Esophagus muscularis mucosa (tissue), 4 donors: Measurements from ENCODE around the gene TMEM231. TPM values are rescaled to one million over a fixed set of nuclear protein-coding genes. Genes with fewer than 3 reads are reported as not detected.
"Not testable (repeated sequence)": the region's sequence is repeated elsewhere in the genome, so short reads cannot be mapped to it uniquely, and the experiment has no call there.

Source experiments
- DNase-seq: peaks from one replicate; pipeline ENCODE4 v3.0.0-alpha.2; 2017; ENCODE audit errors: extremely low spot score
- H3K27ac ChIP-seq, 4 donors: fragments of 200-600 bp; sonication (generic); replicated peaks in 1 of 4; 1 replicate in 3 of 4; 2 replicates in 1 of 4; pipeline ENCODE4 v1.5.1; 2016 to 2019; ENCODE audit warnings: mild to moderate bottlenecking in 1 of 4
- H3K27me3 ChIP-seq, 4 donors: fragments of 200-600 bp; sonication (generic); one replicate each; pipeline versions ENCODE4 v1.5.1 to v1.6.0; 2016 to 2019
- H3K36me3 ChIP-seq, 4 donors: fragments of 200-600 bp; sonication (generic); one replicate each; pipeline ENCODE4 v1.5.1; 2016 to 2019
- H3K4me1 ChIP-seq, 4 donors: fragments of 200-600 bp; sonication (generic); one replicate each; pipeline ENCODE4 v1.5.1; 2016 to 2019
- H3K4me3 ChIP-seq, 4 donors: fragments of 200-600 bp; sonication (generic); 1 replicate in 2 of 4; 2 replicates in 2 of 4; pipeline ENCODE4 v1.5.1; 2016 to 2019; ENCODE audit warnings: mild to moderate bottlenecking in 4 of 4, moderate library complexity in 1 of 4
- H3K9me3 ChIP-seq, 4 donors: fragments of 200-600 bp; sonication (generic); 1 replicate in 3 of 4; 2 replicates in 1 of 4; pipeline ENCODE4 v1.5.1; 2016 to 2019
- CTCF ChIP-seq, 3 experiments: fragments of 200-600 bp in 2 of 3; fragments of 450-650 bp in 1 of 3; sonication (generic) in 2 of 3; IDR thresholded peaks; one replicate each; pipeline ENCODE4 v1.5.1; 2017 to 2019; ENCODE audit warnings: antibody characterized with exemption in 3 of 3, mild to moderate bottlenecking in 2 of 3, moderate library complexity in 1 of 3
- EP300 ChIP-seq: sonication (generic); formaldehyde crosslinking; IDR thresholded peaks from one replicate; pipeline ENCODE4 v1.6.1; 2017; ENCODE audit warnings: antibody characterized with exemption
- POLR2A ChIP-seq: fragments of 450-650 bp; IDR thresholded peaks from one replicate; pipeline ENCODE4 v1.6.1; 2017; ENCODE audit warnings: antibody characterized with exemption, moderate library complexity, mild to moderate bottlenecking, low read depth
- POLR2AphosphoS5 ChIP-seq, 2 donors: sonication (generic); formaldehyde crosslinking; IDR thresholded peaks; one replicate each; pipeline ENCODE4 v1.6.1; 2017; ENCODE audit warnings: antibody characterized with exemption in 2 of 2
- WGBS: methylation state at CpG from one replicate; pipeline ENCODE4 v1.1.5; 2018; 5-methylcytosine and 5-hydroxymethylcytosine counted together
- intact Hi-C: fragments of 100-400 bp; cut with DNase I; formaldehyde crosslinking; loops from one replicate; pipeline ENCODE4 v1.15.1; 2023
- total RNA-seq, 4 donors: library from RNA; depleted of rRNA; stranded (reverse); fragments of >200 nt; gene quantifications; one replicate each; pipeline versions ENCODE4 v1.1.0 to v1.2.1, GENCODE V29; 2016

TMEM231 gene
- total RNA-seq, 4 donors from 2014 or later, result 6.8 to 15.5 (median 10.5) TPM

- intact Hi-C loops, result loop anchor here (10.0 kb wide), 1 partner anchor 119 kb away; no protein-coding TSS in a partner anchor
- H3K9me3 ChIP-seq, result peaks cover 0 to 5% (median 0%) of the 10 kb centered on the region in 4 donors
- peaks cover 23 to 38% (median 33%) of the 10 kb centered on the region in 4 donors for H3K4me1 ChIP-seq
- H3K36me3 ChIP-seq, result peaks cover 9 to 16% (median 13%) of the 10 kb centered on the region in 4 donors
- no peak overlapping the region for H3K4me3 ChIP-seq
- DNase-seq, result no peak
- TF ChIP-seq CTCF (IDR thresholded peaks at IDR 0.05) (no peak), POLR2A (no peak), EP300 (no peak), POLR2AphosphoS5 (IDR thresholded peaks at IDR 0.05) (no peak)
- 89% methylated on average over 6 of the region's 6 CpGs for WGBS
- no peaks in the 10 kb centered on the region for H3K27me3 ChIP-seq
- H3K27ac ChIP-seq, result no peak overlapping the region
Measured at GRCh38 chr16:75593308-75593707, 37.3 kb upstream of the TMEM231 start.

GRCh38 chr16:75591927-75592326, 35.9 kb upstream of the TMEM231 start:
- H3K4me3 ChIP-seq, H3K9me3 ChIP-seq, DNase-seq, H3K36me3 ChIP-seq, H3K27ac ChIP-seq, H3K27me3 ChIP-seq: not testable (repeated sequence)
- intact Hi-C loops, result loop anchor here (10.0 kb wide), 1 partner anchor 117 kb away; no protein-coding TSS in a partner anchor
- 45% methylated on average over 9 of the region's 9 CpGs for WGBS
- H3K4me1 ChIP-seq, result peaks cover 23 to 38% (median 33%) of the 10 kb centered on the region in 4 donors

- H3K27me3 ChIP-seq, result no peaks in the 10 kb centered on the region
- H3K36me3 ChIP-seq, result peaks cover 0 to 10% (median 0%) of the 10 kb centered on the region in 4 donors
- peak overlapping the region in 1 of 4 donors; percentile 10 for H3K4me3 ChIP-seq
- H3K4me1 ChIP-seq, result peaks cover 23 to 38% (median 33%) of the 10 kb centered on the region in 4 donors
- WGBS, result 23% methylated on average over 8 of the region's 8 CpGs
- TF ChIP-seq POLR2A, result no peak
- TF ChIP-seq EP300, result no peak
- TF ChIP-seq POLR2AphosphoS5 (IDR thresholded peaks at IDR 0.05), result peak in 1 of 2 donors; percentile 57
- TF ChIP-seq CTCF (IDR thresholded peaks at IDR 0.05), result peak in 1 of 3 experiments; percentile 18
- intact Hi-C loops, result loop anchor here (10.0 kb wide), 1 partner anchor 116 kb away; no protein-coding TSS in a partner anchor
- H3K9me3 ChIP-seq, result no peaks in the 10 kb centered on the region
- DNase-seq, result no peak
- H3K27ac ChIP-seq, result peak overlapping the region; percentile 73 to 79 (median 78)
Measured at GRCh38 chr16:75590920-75591843, 35.1 kb upstream of the TMEM231 start.

- peaks cover 23 to 38% (median 33%) of the 10 kb centered on the region in 4 donors for H3K4me1 ChIP-seq
- no peak for TF ChIP-seq POLR2A
- TF ChIP-seq POLR2AphosphoS5 (IDR thresholded peaks at IDR 0.05), result peak; percentile 51 to 64
- intact Hi-C loops, result no loop called here
- peak overlapping the region; percentile 21 to 79 (median 54) for H3K27ac ChIP-seq
- no peak overlapping the region for H3K4me3 ChIP-seq
- H3K36me3 ChIP-seq, result peaks cover 0 to 14% (median 0%) of the 10 kb centered on the region in 4 donors
- WGBS, result 60% methylated on average over 3 of the region's 3 CpGs
- H3K9me3 ChIP-seq, result no peaks in the 10 kb centered on the region
- no peaks in the 10 kb centered on the region for H3K27me3 ChIP-seq
- no peak for DNase-seq
Measured at GRCh38 chr16:75589306-75589705, 33.3 kb upstream of the TMEM231 start.

GRCh38 chr16:75588716-75589115, 32.7 kb upstream of the TMEM231 start:
- no peak overlapping the region for H3K4me3 ChIP-seq
- H3K27me3 ChIP-seq, result no peaks in the 10 kb centered on the region
- intact Hi-C loops, result no loop called here
- H3K9me3 ChIP-seq, result no peaks in the 10 kb centered on the region
- WGBS, result 96% methylated on average over 3 of the region's 4 CpGs
- no peak for DNase-seq
- peaks cover 23 to 38% (median 33%) of the 10 kb centered on the region in 4 donors for H3K4me1 ChIP-seq
- peaks cover 0 to 14% (median 0%) of the 10 kb centered on the region in 4 donors for H3K36me3 ChIP-seq
- TF ChIP-seq POLR2A, result no peak
- no peak for TF ChIP-seq CTCF (IDR thresholded peaks at IDR 0.05)
- no peak for TF ChIP-seq POLR2AphosphoS5 (IDR thresholded peaks at IDR 0.05)
- no peak for TF ChIP-seq EP300
- peak overlapping the region; percentile 21 to 79 (median 54) for H3K27ac ChIP-seq
